Motor neuron (in vitro differentiated cells): Measurements from ENCODE around the gene CDC42BPG. TPM values are rescaled to one million over a fixed set of nuclear protein-coding genes. Genes with fewer than 3 reads are reported as not detected.

Experiments used
- ATAC-seq, 8 experiments: fragments of 200-7000 bp; cut with Tn5 transposase; replicated peaks in 6 of 8; 2 replicates each; pipeline ENCODE4 v1.8.0; 2021; ENCODE audit warnings: mild to moderate bottlenecking in 8 of 8, moderate library complexity in 8 of 8
- H3K27ac ChIP-seq, 2 donors: fragments of 250-450 bp; sonication (Bioruptor Pico); 2 replicates each; pipeline ENCODE4 v1.9.0; 2021; ENCODE audit warnings: antibody characterized with exemption in 2 of 2, mild to moderate bottlenecking in 2 of 2, moderate library complexity in 1 of 2
- H3K4me1 ChIP-seq, 2 donors: fragments of 250-450 bp; sonication (Bioruptor Pico); replicated peaks in 1 of 2; 2 replicates each; pipeline ENCODE4 v1.6.1; 2021; ENCODE audit warnings: antibody characterized with exemption in 2 of 2, mild to moderate bottlenecking in 2 of 2, moderate library complexity in 1 of 2
- H3K4me3 ChIP-seq, 5 donors: fragments of 250-450 bp; sonication (Bioruptor Pico); 2 replicates each; pipeline ENCODE4 v1.9.0; 2021; ENCODE audit warnings: antibody characterized with exemption in 5 of 5, mild to moderate bottlenecking in 5 of 5, moderate library complexity in 4 of 5
- WGBS, 10 experiments: fragments of 450-650 bp; shearing (Covaris generic); methylation state at CpG; one replicate each; pipeline ENCODE4 v1.0.0; 2022; 5-methylcytosine and 5-hydroxymethylcytosine counted together
- in situ Hi-C, 9 experiments: fragments of 400-800 bp; cut with MboI; loops; one replicate each; pipeline ENCODE4 v1.15.0; 2021; ENCODE audit warnings: low sequenced_read_pairs in 9 of 9, low pct_unique_long_range_greater_than_20kb in 2 of 9; ENCODE audit not compliant: unreplicated experiment in 9 of 9
- total RNA-seq, 8 experiments: library from RNA; unstranded; fragments of 300-600 nt; gene quantifications; 2 replicates each; pipeline versions ENCODE4 v1.2.3 to v1.2.4, GENCODE V29; 2022

Gene CDC42BPG
- total RNA-seq, 8 experiments from 2014 or later = 0.05 to 1.2 (median 0.22) TPM; not detected in 1

GRCh38 chr11:64887757-64888405, 43.4 kb upstream of the CDC42BPG start:
- in situ Hi-C loops = no loop called here
- Histone ChIP-seq H3K27ac (peak overlapping the region; percentile 15 to 57), H3K4me1 (peaks cover 13 to 24% of the 10 kb centered on the region in 2 donors), H3K4me3 (peak overlapping the region in 2 of 5 donors; percentile 10 to 14)
- WGBS, 10 experiments = 57 to 75% (median 68%) methylated on average over 1 to 6 of the region's 34 CpGs; no CpG with 5 or more reads in 6 of the 10 experiments
- ATAC-seq = peak; percentile 74 to 93 (median 81)

GRCh38 chr11:64887234-64887756, 42.8 kb upstream of the CDC42BPG start:
- WGBS, 10 experiments = 40 to 92% (median 81%) methylated on average over 1 to 7 of the region's 8 CpGs; no CpG with 5 or more reads in 2 of the 10 experiments
- ATAC-seq = no peak
- H3K4me3 ChIP-seq = no peak overlapping the region
- H3K4me1 ChIP-seq = peaks cover 13 to 24% of the 10 kb centered on the region in 2 donors
- in situ Hi-C loops = no loop called here
- H3K27ac ChIP-seq = peak overlapping the region in 1 of 2 donors; percentile 57

- ATAC-seq = peak in 4 of 8 experiments; percentile 27 to 53 (median 41)
- Histone ChIP-seq H3K4me1 (peaks cover 27 to 39% of the 10 kb centered on the region in 2 donors), H3K4me3 (no peak overlapping the region), H3K27ac (no peak overlapping the region)
- in situ Hi-C loops = no loop called here
- 69 to 94% (median 82%) methylated on average over 2 to 14 of the region's 15 CpGs; no CpG with 5 or more reads in 1 of the 10 experiments for WGBS, 10 experiments
Measured at GRCh38 chr11:64885367-64886286, 41.2 kb upstream of the CDC42BPG start.

- Histone ChIP-seq H3K4me1 (peaks cover 40 to 51% of the 10 kb centered on the region in 2 donors), H3K27ac (no peak overlapping the region), H3K4me3 (no peak overlapping the region)
- ATAC-seq = no peak
- 90 to 100% (median 93%) methylated on average over 1 to 3 of the region's 8 CpGs; no CpG with 5 or more reads in 7 of the 10 experiments for WGBS, 10 experiments
- in situ Hi-C loops = no loop called here
Measured at GRCh38 chr11:64884019-64884418, 39.6 kb upstream of the CDC42BPG start.

- no peak for ATAC-seq
- Histone ChIP-seq H3K4me1 (peaks cover 37 to 47% of the 10 kb centered on the region in 2 donors), H3K27ac (no peak overlapping the region), H3K4me3 (no peak overlapping the region)
- WGBS, 10 experiments = 81 to 90% methylated on average over 2 to 3 of the region's 5 CpGs; no CpG with 5 or more reads in 8 of the 10 experiments
- in situ Hi-C loops = no loop called here
Measured at GRCh38 chr11:64883575-64883974, 39.1 kb upstream of the CDC42BPG start.

GRCh38 chr11:64882243-64882642, 37.8 kb upstream of the CDC42BPG start:
- 51 to 90% (median 67%) methylated on average over 1 to 5 of the region's 5 CpGs; no CpG with 5 or more reads in 6 of the 10 experiments for WGBS, 10 experiments
- in situ Hi-C loops = no loop called here
- no peak overlapping the region for H3K4me3 ChIP-seq
- H3K27ac ChIP-seq = no peak overlapping the region
- peaks cover 28 to 34% of the 10 kb centered on the region in 2 donors for H3K4me1 ChIP-seq
- no peak for ATAC-seq

GRCh38 chr11:64881476-64881875, 37.0 kb upstream of the CDC42BPG start:
- 71 to 100% (median 80%) methylated on average over 1 to 7 of the region's 8 CpGs; no CpG with 5 or more reads in 3 of the 10 experiments for WGBS, 10 experiments
- Histone ChIP-seq H3K4me3 (no peak overlapping the region), H3K4me1 (peaks cover 33 to 39% of the 10 kb centered on the region in 2 donors), H3K27ac (peak overlapping the region; percentile 68 to 76)
- peak in 4 of 8 experiments; percentile 0 to 17 (median 1) for ATAC-seq
- in situ Hi-C loops = no loop called here

GRCh38 chr11:64880240-64881001, 36.0 kb upstream of the CDC42BPG start:
- in situ Hi-C loops = no loop called here
- 56 to 93% (median 77%) methylated on average over 2 to 8 of the region's 14 CpGs for WGBS, 10 experiments
- Histone ChIP-seq H3K4me1 (peaks cover 43 to 46% of the 10 kb centered on the region in 2 donors), H3K27ac (peak overlapping the region in 1 of 2 donors; percentile 76), H3K4me3 (no peak overlapping the region)
- ATAC-seq = no peak

- in situ Hi-C loops = no loop called here
- 0 to 100% (median 16%) methylated on average over 1 to 5 of the region's 16 CpGs; no CpG with 5 or more reads in 5 of the 10 experiments for WGBS, 10 experiments
- Histone ChIP-seq H3K27ac (peak overlapping the region; percentile 91 to 96), H3K4me3 (peak overlapping the region; percentile 70 to 98 (median 79)), H3K4me1 (peaks cover 43 to 46% of the 10 kb centered on the region in 2 donors)
- ATAC-seq = no peak
Measured at GRCh38 chr11:64879244-64879900, 34.9 kb upstream of the CDC42BPG start.

- Histone ChIP-seq H3K4me3 (peak within 1 kb of the TSS; percentile 72 to 98 (median 85)), H3K27ac (peak within 1 kb of the TSS; percentile 91 to 96), H3K4me1 (peaks cover 43 to 46% of the 10 kb centered on the region in 2 donors)
- in situ Hi-C loops = no loop called here
- 0% methylated on average over 4 of the region's 75 CpGs; no CpG with 5 or more reads in 9 of the 10 experiments for WGBS, 10 experiments
- ATAC-seq = peak; percentile 75 to 86 (median 82)
Measured at GRCh38 chr11:64878494-64879243, 34.2 kb upstream of the CDC42BPG start, which contains the start of gene EHD1. EHD1 (minus strand) TSS chr11:64878621; CDS start chr11:64878464, 157 bp downstream.

- H3K4me1 ChIP-seq = peaks cover 43 to 46% of the 10 kb centered on the region in 2 donors
- WGBS, 10 experiments = 0% methylated on average over 1 of the region's 21 CpGs; no CpG with 5 or more reads in 9 of the 10 experiments
Measured at GRCh38 chr11:64878223-64878493, 33.7 kb upstream of the CDC42BPG start.

More at GRCh38 chr11:64878223-64878493, 33.7 kb upstream of the CDC42BPG start:
- no peak for ATAC-seq
- Histone ChIP-seq H3K4me3 (peak overlapping the region; percentile 72 to 98 (median 85)), H3K27ac (peak overlapping the region; percentile 57 to 85)
- in situ Hi-C loops = no loop called here
